GM19467 (cell line): ENCODE measurements around the gene ADM2.

ENCODE experiments used
- ATAC-seq: cut with Tn5 transposase; IDR thresholded peaks from one replicate; pipeline ENCODE4 v1.9.1; 2021; ENCODE audit warnings: mild to moderate bottlenecking, moderate library complexity; ENCODE audit not compliant: unreplicated experiment

ADM2 gene

GRCh38 chr22:50483977-50484853 lies 2.9 kb downstream of the ADM2 start:
- no peak for ATAC-seq

- ATAC-seq = no peak
Observed at GRCh38 chr22:50485221-50486131, 4.1 kb downstream of the ADM2 start.

GRCh38 chr22:50486561-50487289 lies 5.4 kb downstream of the ADM2 start, which contains the start of gene MIOX:
TSS of gene MIOX (plus strand) at chr22:50486859. CDS start at chr22:50486898, 39 bp downstream.
- ATAC-seq = no peak

- no peak for ATAC-seq
Observed at GRCh38 chr22:50487290-50488005, 6.1 kb downstream of the ADM2 start.

GRCh38 chr22:50488006-50488677 lies 6.8 kb downstream of the ADM2 start:
- ATAC-seq = no peak

GRCh38 chr22:50488886-50489285 lies 7.5 kb downstream of the ADM2 start:
- ATAC-seq = no peak

GRCh38 chr22:50489363-50490243 lies 8.3 kb downstream of the ADM2 start:
- ATAC-seq = no peak

GRCh38 chr22:50490531-50491308 lies 9.4 kb downstream of the ADM2 start:
- no peak for ATAC-seq

- no peak for ATAC-seq
Observed at GRCh38 chr22:50497093-50497492, 15.8 kb downstream of the ADM2 start.

GRCh38 chr22:50498322-50498890 lies 17.1 kb downstream of the ADM2 start:
- no peak for ATAC-seq

GRCh38 chr22:50500452-50500851 lies 19.1 kb downstream of the ADM2 start:
- no peak for ATAC-seq

- no peak for ATAC-seq
Observed at GRCh38 chr22:50502096-50502495, 20.8 kb downstream of the ADM2 start.

GRCh38 chr22:50502628-50503474 lies 21.5 kb downstream of the ADM2 start:
- ATAC-seq = no peak

- no peak for ATAC-seq
Observed at GRCh38 chr22:50503475-50504145, 22.3 kb downstream of the ADM2 start.

- ATAC-seq = no peak
Observed at GRCh38 chr22:50504369-50505211, 23.2 kb downstream of the ADM2 start.
